Stimulated activated CD4-positive, alpha-beta T cell treated with anti-CD3 and anti-CD28 coated beads, Interleukin-4, amount 100 ng/mL, for 4 hours (primary cell): ENCODE measurements around the gene MEX3A.
"Not testable (repeated sequence)": the region's sequence is repeated elsewhere in the genome, so short reads cannot be mapped to it uniquely, and the experiment has no call there.

ENCODE experiments used
- DNase-seq, 2 experiments: peaks; one replicate each; pipeline ENCODE4 v3.0.0-alpha.2; 2020

MEX3A gene

DNA sequence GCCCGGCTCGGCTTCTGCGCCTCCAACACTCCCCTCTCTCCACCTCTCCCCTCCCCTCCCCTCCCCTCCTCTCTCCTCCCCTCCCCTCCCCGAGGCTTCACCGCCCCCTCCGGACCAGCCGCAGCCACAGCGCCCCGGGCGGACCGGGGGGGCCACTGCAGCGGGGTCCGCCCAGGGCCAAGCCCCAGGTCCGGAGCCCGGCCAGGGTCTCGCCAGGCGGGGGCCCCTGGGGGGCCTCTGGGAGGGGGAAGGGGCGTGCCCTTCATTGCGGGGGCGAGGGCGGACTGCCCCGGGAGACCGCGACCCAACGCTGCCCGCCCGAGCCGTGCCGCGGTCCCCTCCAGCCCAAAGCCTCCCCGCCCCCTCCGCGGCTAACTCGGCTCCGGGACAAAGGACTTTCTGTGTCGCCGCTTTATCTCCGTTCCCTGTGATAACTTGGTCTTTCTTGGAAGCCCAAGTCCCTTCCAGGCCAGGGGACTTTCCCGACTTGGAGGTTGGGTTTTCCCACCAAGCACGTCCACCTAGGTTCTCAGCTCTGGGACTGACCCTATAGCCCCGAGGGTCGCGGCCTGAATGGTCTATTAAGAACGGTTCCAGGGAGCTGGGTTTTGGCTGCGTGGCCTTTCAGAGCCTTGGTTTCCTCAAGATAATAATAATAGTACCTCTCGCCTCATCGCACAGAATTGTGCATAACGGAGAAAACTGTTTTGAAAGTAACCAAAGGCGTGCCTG, 28.3 kb downstream of the MEX3A start, which contains the start of gene UBQLN4:
Gene UBQLN4, minus strand, starts transcription at position 31 of the 732 bp plus-strand sequence. CDS start 97 bp downstream, outside the sequence.
- peak; percentile 84 to 85 for DNase-seq

DNA sequence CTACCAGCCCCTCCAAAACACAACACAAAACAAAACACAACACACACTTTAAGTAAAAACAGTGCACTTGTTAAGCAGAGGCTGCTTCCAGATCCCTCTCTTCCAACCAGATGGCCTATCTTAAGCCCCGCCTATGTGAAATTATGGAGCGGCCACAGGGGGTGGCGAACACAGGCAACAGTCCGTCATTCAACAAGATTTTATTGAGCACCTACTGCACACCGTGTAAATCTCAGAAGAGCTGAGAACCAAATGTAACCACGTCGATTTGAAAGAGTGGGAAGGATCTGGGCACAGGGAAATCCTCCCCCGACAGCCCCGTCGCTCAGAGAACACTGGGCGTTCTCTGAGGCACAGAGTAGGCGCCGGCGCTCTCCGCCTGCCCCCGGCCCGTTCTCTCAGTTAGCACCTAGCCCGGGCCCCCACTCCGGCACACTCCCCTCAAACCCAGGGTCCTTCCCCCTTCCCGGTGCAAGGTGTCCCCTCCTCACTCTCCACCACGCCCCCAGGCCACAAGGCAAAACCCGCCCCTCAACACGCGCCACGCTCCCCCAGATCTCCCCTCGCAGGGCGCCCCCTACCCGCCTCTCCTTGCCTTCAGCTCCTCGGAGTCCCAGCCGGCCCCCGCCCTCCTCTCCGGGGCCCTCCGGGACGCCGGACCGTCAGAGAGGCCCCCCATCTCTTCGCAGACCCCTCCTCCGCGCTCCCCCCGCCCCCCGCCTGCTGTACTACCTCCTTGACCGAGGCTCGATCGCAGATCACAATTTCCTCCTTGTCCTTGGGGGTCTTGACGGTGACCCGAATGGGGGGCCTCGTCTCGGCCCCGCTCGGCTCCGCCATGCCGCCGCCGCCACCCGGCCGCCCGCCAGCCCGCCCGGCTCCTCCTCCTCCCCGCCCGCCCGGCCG, 29.1 kb downstream of the MEX3A start:
- DNase-seq: peak; percentile 68 to 72

DNA sequence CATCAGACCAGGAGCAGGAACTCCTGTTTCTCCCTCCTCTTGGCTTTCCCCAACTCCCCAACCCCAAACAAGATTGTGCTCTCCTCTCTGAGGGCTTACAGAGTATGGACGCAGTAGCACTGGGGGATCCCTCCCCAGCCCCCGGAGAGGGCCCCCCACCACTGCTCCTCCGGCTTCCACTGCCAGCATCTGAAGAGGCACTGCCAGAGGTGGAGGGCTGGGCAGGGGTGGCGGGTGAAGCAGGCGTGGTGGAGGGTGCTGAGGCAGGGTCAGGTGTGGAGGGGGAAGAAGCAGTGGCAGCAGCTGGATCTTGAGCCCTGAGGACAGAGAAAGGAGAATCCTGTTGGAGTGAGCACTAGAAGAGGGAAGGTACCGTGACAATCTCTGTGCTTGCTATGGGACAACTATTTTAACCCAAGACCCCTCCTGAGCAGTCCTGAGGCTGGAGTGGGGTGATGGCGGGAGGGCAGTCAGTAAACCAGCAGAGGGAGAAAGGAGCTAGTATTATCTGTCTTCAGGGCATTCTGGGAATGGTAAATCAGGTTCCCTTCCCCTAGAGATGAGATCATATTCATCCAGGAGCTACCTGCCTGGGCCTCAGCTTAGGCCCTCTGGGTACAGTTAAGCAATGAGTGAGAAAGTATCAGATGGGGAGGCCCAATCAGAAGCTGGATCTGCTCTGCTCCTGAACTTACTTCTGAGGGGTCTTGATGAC, 31.1 kb downstream of the MEX3A start:
- DNase-seq: no peak

DNA sequence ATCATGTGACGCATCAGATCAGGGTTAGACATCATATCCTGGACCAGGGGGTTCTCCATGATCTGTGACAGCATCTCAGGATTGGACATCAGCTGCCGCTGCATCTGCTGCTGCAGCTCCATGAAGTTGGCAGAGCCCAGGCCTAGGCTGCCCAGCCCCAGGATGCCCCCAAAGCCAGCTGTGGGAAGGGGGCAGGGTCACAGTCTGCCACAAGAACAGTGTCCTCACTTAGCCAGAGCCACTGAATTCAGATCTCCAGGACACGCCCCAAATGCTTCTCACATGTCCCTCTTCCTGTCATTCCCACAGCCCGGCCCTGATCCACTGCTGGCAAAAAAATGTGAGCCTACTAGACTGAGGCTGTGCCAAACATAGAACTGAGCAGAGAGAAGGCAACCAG, 31.9 kb downstream of the MEX3A start:
- DNase-seq: no peak

DNA sequence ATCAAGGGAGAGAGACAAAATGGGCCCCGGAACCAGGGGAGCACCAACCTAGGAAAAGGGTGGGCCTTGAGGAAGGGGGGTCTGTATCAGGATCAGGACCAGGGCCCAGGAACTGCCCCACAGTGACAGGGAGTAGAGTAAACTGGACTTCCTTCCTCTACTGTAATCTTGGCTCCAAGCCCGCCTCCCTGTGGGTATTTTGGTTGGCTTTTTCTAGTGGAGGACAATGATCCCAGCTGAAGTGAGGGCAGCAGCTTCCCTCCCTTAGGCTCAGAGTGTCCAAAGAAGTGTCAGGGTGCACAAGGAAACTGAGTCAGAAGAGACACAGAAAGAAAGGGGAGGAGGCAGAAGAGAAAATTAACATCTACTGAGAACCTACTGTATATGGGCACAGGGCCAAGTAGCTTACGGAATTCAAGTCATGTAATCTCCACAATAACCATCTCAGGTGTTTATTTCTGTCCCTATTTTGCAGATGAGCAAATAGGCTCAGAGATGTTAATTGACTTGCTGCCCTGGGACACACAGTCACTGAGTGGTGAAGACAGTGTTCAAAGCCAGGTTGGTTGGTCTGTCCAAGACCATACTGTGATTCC, 33.5 kb downstream of the MEX3A start:
- DNase-seq: no peak

DNA sequence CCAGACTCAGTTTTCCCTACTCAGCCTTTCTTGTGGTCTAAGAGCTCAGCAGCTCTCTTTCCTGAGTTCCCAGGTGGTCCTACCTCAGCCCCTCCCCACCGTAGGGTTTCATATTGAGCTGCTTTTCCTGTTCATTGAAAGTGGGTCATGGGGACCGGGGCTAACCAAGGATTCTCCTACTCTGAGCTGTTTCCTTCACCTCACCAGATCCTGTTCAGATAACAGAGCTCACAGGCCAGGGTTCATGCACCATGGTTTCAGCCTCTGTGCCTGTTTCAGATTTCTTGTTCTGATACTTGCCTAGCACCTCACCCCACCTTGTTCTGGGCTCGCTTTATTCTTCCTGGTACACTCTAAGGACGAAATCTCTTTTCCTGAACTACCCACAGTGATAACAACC, 37.2 kb downstream of the MEX3A start:
- DNase-seq: no peak

DNA sequence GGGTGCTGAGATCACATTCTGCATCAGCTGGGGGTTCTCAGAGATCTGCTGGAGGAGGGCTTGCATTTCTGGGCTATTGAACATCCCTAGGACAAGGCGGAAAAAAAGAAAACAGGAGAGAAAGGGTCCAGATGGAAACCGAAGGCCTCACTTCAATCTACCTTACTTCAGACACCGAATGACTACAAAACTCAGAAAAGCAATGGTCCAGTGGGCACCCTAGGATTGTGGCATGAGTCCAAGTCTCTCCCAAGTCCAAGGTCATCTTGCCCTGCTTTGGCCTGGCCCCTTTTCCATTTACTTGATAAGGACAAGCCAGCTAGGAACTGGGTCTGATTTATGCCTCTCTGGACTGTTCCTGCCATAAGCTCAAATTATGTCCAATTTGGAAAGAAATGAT, 39.4 kb downstream of the MEX3A start:
- DNase-seq: no peak

DNA sequence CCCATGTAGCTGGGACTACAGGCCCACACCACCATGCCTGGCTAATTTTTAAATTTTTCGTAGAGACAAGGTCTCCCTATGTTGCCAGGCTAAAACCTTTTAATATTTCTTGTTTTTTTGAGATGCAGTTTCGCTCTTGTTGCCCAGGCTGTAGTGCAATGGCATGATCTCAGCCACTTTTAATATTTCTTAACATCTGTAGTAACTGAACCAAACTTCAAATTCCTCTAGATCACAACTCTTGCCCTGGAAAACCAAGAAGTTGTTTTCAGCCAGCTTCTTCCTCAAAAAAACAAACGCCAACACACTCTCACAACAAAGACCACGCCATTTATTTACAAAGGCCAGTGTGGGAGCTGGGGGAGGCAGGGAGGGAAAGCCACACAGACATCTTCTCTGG, 47.3 kb downstream of the MEX3A start:
- DNase-seq: not testable (repeated sequence)

DNA sequence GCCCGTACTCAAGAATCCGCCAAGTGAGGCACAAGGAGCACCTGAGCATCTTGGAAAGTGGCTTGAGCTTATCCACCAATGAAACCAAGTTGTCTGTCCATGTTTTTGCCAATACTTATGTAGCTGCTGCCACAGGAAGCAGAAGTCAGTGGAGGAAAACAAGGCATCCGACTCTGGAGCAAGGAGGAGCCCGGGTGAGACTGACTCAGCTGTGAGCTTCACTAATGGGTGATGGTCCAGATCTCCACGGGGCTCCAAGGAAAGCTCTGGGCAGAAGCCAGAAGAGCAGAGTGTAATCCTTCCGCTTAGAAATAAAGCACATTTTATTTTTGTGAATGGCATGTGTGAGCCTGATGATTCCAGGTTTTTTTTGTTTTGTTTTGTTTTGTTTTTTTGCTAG, 49.3 kb downstream of the MEX3A start:
- DNase-seq: no peak

DNA sequence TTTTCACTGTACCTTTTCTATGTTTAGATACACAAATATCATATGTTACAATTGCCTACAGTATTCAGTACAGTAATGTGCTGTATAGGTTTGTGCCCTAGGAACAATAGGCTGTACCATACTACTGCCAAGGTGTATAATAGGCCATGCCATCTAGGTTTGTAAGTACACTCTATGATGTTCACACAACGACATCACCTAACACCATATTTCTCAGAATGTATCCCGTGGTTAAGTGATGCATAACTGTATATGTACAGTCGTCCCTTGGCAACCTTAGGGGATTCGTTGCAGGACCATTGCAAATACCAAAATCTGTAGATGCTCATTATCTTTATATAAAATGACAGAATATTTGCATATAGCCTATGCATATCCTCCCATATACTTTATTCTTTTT, 55.7 kb downstream of the MEX3A start:
- no peak for DNase-seq

DNA sequence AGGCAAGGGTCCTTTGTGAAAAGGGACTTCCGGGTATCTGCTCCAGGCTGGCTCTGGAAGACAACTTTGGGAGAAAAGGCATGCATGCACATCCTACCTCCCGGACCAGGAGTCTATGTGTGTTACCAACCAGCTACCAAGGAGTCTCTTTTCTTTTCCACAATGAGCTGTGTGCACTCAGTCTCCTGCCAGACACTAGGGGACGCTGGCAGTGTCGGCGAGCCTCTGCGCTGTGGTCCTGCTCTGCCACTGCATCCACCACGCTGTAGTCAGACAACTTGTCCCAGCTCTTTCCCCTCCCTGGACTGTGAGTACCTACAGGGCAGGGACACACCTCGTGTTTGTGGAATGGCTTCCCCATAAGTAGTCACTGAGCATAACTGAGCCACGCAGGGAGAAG, 56.4 kb downstream of the MEX3A start:
- DNase-seq: no peak

DNA sequence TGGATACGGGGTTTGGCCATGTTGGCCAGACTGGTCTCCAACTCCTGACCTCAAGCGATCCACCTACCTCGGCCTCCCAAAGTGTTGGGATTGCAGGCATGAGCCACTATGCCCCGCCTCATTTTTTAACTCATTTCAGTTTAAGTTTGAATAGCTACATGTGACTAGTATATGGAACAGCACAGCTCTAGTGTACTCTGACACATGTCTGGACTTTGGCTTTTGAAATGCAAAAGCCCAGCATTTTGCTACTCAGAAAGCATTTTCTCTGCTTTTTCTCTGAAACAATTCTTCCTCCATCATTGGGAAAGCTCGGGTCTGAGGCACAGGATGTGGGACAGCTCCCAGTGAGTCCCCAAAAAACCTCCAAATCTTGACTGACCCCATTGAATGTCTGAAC, 57.5 kb downstream of the MEX3A start:
- DNase-seq: no peak
